Measurements from ENCODE around the gene RUNX1.
A peak's percentile ranks its signal among the peaks of the same experiment; 100 is the strongest.
"Not testable (repeated sequence)": the region's sequence is repeated elsewhere in the genome, so short reads cannot be mapped to it uniquely, and the experiment has no call there.

RUNX1 gene

DNA sequence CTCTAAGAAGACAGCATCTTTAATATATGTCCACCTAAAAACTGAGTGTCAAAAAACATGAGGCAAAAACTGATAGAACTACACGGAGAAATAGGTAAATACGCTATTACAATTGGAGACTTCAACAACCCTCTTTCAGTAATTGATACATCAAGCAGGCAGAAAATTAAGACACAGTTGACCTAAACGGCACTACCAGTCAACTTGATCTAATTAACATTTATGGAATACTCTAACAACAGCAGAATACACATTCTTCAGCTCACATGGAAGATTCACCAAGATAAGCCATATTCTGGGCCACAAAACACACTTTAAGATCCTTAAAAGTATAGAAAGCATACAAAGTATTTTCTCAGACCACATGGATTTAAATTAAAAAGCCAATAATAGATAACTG, 242.7 kb downstream of the RUNX1 start:
- DNase-seq (ENCODE audit: low read depth), result no peak
- TF ChIP-seq, protein P1, sequence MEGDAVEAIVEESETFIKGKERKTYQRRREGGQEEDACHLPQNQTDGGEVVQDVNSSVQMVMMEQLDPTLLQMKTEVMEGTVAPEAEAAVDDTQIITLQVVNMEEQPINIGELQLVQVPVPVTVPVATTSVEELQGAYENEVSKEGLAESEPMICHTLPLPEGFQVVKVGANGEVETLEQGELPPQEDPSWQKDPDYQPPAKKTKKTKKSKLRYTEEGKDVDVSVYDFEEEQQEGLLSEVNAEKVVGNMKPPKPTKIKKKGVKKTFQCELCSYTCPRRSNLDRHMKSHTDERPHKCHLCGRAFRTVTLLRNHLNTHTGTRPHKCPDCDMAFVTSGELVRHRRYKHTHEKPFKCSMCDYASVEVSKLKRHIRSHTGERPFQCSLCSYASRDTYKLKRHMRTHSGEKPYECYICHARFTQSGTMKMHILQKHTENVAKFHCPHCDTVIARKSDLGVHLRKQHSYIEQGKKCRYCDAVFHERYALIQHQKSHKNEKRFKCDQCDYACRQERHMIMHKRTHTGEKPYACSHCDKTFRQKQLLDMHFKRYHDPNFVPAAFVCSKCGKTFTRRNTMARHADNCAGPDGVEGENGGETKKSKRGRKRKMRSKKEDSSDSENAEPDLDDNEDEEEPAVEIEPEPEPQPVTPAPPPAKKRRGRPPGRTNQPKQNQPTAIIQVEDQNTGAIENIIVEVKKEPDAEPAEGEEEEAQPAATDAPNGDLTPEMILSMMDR (IDR thresholded peaks at IDR 0.05; ENCODE audit: low read length, missing control alignments), result no peak
- no peak overlapping the region for H3K4me3 ChIP-seq (replicated peaks; ENCODE audit: low read depth, low read length)

DNA sequence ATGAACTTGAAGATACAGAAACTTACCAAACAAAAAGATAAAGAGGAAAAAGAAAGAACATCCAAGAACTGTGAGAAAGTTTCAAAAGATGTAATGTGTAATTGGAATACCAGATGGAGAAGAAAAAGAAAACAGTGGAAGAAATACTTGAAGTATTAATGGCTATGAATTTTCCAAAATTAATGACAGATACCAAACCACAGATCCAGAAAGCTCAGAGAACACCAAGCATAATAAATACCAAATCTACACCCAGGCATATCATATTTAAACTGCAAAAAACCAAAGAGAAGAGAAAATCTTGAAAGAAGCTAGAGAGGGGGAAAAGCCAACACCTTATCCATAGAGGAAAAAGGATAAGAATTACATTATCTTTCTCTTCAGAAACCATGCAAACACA, 243.9 kb downstream of the RUNX1 start:
- no peak overlapping the region for H3K4me3 ChIP-seq (replicated peaks; ENCODE audit: low read depth, low read length)
- DNase-seq (ENCODE audit: low read depth), result no peak
- TF ChIP-seq, protein P1 (IDR thresholded peaks at IDR 0.05; ENCODE audit: low read length, missing control alignments), result no peak

DNA sequence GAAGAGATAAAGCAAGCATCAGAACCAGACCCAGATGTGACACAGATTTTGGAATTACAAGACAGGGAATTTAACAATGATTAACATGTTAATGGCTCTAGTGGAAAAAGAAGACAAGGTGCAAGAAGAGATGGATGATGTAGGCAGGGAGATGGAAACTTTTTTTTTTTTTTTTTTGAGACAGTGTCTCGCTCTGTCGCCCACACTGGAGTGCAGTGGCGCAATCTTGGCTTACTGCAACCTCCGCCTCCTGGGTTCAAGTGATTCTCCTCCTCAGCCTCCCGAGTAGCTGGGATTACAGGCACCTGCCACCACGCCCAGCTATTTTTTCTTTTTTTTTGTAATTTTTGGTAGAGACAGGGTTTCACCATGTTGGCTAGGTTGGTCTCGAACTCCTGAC, 244.5 kb downstream of the RUNX1 start:
- not testable (repeated sequence) for DNase-seq (ENCODE audit: low read depth); H3K4me3 ChIP-seq (replicated peaks; ENCODE audit: low read depth, low read length)

DNA sequence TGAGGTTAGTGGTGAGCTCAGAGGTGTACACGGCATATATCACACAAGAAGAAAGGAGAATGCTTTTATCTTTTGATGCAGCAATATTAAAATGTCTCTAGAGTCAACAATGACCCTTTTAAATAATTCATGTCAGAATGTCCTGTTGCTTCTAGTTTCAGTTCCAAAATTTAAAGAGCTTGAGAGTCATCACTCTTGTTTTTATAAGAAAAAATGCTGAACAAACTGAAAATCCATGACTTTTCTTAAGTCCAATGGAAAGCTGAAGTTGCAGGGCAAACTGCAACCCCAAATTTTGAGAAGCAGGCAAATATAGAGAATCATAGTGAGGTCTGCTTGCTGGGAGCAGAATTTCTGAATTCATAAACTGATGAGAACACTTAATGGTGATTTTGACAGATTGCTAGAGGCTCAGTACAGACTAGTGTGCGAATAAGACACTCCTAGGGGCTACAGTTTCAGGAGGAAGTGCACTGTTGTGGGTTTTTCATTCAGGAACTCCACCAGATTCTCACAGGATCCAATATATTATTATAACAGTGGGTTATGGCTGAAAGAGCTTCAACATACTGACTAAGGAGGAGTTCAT, 245.2 kb downstream of the RUNX1 start:
- no peak for DNase-seq (ENCODE audit: low read depth)
- TF ChIP-seq, protein P1 (IDR thresholded peaks at IDR 0.05; ENCODE audit: low read length, missing control alignments), result no peak
- H3K4me3 ChIP-seq (replicated peaks; ENCODE audit: low read depth, low read length), result no peak overlapping the region

DNA sequence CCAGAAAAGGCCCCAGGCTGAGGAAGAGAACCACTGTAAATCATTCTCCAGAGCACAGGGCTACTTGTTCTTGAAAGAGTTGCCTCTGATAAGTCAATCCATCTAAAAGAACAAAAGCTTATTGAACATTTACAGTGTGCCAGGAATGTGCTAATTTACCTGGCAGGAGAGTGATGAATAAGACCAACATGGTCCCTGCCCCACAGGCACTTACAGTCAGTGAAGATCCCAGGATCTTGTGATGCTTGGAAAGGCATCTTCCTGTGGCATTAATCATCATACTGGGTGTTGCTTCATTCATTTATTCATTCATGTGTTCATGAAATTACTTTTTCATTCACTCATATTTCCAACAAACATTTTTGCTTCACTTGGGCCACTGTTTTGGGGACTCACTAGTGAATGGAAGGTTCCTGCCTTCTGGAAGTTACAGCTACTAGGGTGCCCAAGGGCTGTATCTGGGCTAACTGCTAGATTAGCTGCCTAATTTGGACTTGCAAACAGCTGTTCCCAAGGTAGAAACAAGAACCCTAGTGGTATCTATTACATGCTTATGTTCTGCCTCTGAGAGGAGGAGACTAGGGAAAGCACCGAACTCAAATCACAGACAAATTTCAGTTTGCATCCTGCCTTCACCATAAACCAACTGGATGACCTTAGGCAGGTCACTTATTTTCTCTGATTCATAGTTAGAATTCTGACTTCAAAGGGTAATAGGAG, 246.8 kb downstream of the RUNX1 start:
- TF ChIP-seq, protein P1 (IDR thresholded peaks at IDR 0.05; ENCODE audit: low read length, missing control alignments), result no peak
- DNase-seq (ENCODE audit: low read depth), result no peak
- no peak overlapping the region for H3K4me3 ChIP-seq (replicated peaks; ENCODE audit: low read depth, low read length)

DNA sequence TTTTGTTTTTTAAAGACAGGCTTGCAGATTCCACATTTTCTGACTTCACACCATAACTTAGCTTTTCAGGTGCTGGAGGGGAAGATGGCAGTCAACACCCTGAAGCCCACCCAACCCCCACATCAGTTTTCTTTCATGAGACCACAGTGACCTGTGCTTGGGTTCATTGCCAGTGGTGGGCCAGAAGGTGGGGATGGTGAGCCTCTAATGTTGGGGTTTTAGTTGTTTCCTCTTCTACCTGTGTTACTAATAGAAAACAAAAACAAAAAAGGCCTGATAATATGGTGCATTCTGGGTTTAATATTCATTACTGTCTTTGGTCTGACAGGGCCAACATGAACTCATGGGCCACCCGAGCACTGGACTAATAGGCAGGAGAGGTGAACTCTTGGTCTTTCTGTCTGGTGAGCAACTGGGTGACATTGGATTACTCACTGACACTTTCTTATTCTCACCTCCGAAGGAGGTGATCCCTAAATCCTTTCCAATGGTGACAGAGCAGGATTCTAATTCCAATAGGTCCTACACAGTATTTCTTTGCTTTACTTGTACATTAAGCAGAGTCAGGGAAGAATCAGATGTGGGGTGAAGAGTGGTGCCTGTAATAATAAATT, 247.5 kb downstream of the RUNX1 start:
- no peak overlapping the region for H3K4me3 ChIP-seq (replicated peaks; ENCODE audit: low read depth, low read length)
- TF ChIP-seq, protein P1 (IDR thresholded peaks at IDR 0.05; ENCODE audit: low read length, missing control alignments), result peak; percentile 50
- DNase-seq (ENCODE audit: low read depth), result peak; percentile 44

DNA sequence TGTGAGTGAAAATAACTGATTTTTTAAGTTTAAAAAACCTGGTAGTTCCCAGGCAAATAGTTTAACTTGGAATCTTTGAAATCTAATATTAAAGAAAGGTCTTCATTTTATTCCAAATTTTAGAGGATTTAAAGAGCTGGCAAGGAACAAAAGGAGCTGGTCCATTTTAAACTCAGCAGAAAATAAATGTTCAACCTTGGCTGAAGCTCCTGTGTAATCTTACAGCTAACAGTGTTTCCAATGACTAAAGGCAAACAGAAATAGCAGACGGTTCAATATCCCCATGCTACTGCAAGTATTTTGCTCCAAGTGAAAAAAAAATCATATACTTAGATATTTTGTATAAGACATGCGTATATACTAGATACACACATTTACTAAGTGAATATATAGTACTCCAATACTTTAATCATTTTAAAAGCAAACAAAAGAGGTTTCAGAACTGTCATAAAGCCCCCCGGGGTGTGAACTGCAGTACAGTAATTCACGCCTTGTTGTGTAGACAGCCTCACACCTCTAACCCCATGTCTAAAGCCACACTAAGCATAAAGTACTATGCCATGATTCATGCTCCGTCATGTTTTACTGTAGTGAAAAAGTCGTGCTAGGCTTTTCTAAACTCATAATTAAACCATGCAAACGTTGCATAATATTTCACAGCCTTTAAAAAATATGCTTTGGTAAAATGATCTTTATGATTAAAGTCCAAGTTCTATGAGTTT, 248.1 kb downstream of the RUNX1 start:
- TF ChIP-seq, protein P1 (IDR thresholded peaks at IDR 0.05; ENCODE audit: low read length, missing control alignments), result no peak
- no peak overlapping the region for H3K4me3 ChIP-seq (replicated peaks; ENCODE audit: low read depth, low read length)
- DNase-seq (ENCODE audit: low read depth), result no peak

Data from fibroblast of pulmonary artery (primary cell).